Lower leg skin (tissue), 4 donors: ENCODE measurements around the gene SMIM1. TPM values are rescaled to one million over a fixed set of nuclear protein-coding genes. Genes with fewer than 3 reads are reported as not detected.

Source experiments
- DNase-seq, 2 donors: peaks; one replicate each; pipeline ENCODE4 v3.0.0-alpha.2; 2019; ENCODE audit warnings: low spot score in 2 of 2
- H3K4me3 ChIP-seq: fragments of 200-600 bp; sonication (generic); 2 replicates; pipeline ENCODE4 v1.5.1; 2017; ENCODE audit warnings: mild to moderate bottlenecking, low read depth; ENCODE audit not compliant: poor library complexity, severe bottlenecking
- CTCF ChIP-seq, 3 donors: fragments of 450-650 bp; IDR thresholded peaks; one replicate each; pipeline ENCODE4 v1.5.1; 2016; ENCODE audit warnings: antibody characterized with exemption in 3 of 3, mild to moderate bottlenecking in 3 of 3, moderate library complexity in 2 of 3
- POLR2A ChIP-seq, 2 donors: fragments of 450-650 bp; IDR thresholded peaks; one replicate each; pipeline ENCODE4 v1.6.1; 2016 to 2017; ENCODE audit warnings: antibody characterized with exemption in 2 of 2, mild to moderate bottlenecking in 1 of 2, moderate library complexity in 1 of 2
- WGBS, 2 donors: methylation state at CpG; one replicate each; pipeline ENCODE4 v1.1.5; 2018; 5-methylcytosine and 5-hydroxymethylcytosine counted together
- intact Hi-C: fragments of 100-400 bp; cut with DNase I; formaldehyde crosslinking; loops from one replicate; pipeline ENCODE4 v1.15.0; 2023; ENCODE audit warnings: low total_unique reads
- total RNA-seq, 4 donors: library from RNA; depleted of rRNA; stranded (reverse); fragments of >200 nt; gene quantifications; one replicate each; pipeline ENCODE4 v1.1.0, GENCODE V29; 2016

The SMIM1 gene
- total RNA-seq, 4 donors from 2014 or later = 1.6 to 8.7 (median 3.6) TPM

DNA sequence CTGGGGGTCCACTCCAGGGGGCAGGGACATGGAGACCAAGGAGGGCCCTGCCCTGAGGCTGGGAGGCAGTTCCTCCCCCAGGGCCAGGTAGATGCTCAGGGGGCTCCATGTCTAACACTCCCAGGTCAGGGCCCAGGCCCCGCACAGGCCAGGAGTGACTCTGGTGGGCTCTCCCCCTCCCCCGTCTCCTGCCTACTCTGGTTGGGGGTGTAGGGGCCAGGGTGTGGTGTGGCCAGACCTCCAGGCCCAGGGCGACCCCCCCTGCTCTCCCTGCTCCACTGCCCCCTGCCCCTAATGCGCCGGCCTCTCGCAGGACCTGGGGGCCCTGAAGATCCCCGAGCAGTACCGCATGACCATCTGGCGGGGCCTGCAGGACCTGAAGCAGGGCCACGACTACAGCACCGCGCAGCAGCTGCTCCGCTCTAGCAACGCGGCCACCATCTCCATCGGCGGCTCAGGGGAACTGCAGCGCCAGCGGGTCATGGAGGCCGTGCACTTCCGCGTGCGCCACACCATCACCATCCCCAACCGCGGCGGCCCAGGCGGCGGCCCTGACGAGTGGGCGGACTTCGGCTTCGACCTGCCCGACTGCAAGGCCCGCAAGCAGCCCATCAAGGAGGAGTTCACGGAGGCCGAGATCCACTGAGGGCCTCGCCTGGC is 40.0 kb upstream of the SMIM1 start:
- DNase-seq = no peak
- H3K4me3 ChIP-seq = no peak overlapping the region
- intact Hi-C loops = no loop called here
- 53 to 61% methylated on average over 26 to 37 of the region's 37 CpGs for WGBS, 2 donors
- no peak for TF ChIP-seq CTCF (IDR thresholded peaks at IDR 0.05)

- TF ChIP-seq POLR2A (IDR thresholded peaks at IDR 0.05) = no peak
- no peak for TF ChIP-seq CTCF (IDR thresholded peaks at IDR 0.05)
- DNase-seq = no peak
- H3K4me3 ChIP-seq = no peak overlapping the region
- 69 to 78% methylated on average over 17 to 27 of the region's 29 CpGs for WGBS, 2 donors
- intact Hi-C loops = no loop called here
These were observed 39.3 kb upstream of the SMIM1 start for GRCh38 chr1:3733094-3733882.

- 79 to 81% methylated on average over 15 of the region's 17 CpGs for WGBS, 2 donors
- no peak overlapping the region for H3K4me3 ChIP-seq
- TF ChIP-seq POLR2A (IDR thresholded peaks at IDR 0.05) (no peak), CTCF (IDR thresholded peaks at IDR 0.05) (no peak)
- intact Hi-C loops = no loop called here
- DNase-seq = no peak
These were observed 38.5 kb upstream of the SMIM1 start for GRCh38 chr1:3733883-3734589.

DNA sequence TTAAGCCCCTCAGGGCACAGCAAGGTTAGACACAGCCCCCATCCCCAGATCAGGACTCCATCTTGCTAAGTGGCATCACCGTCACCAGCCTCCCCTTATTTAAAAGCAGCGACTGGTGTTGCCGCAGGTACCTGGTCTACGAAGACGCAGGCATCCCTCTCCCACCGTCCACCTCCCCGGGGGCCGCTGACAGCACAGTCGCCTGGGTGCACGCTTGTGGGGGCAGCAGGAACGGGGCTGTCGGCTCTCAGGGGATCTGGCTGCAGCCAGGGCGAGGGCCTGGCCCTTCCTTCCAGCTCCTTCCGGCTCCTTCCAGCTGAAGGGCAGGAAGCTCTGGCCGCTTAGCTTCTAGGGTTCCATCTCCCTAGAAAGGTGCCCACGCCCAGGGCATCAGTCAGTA is 37.9 kb upstream of the SMIM1 start:
- no peak overlapping the region for H3K4me3 ChIP-seq
- intact Hi-C loops = no loop called here
- no peak for DNase-seq
- TF ChIP-seq CTCF (IDR thresholded peaks at IDR 0.05) (no peak), POLR2A (IDR thresholded peaks at IDR 0.05) (no peak)
- 93 to 95% methylated on average over 16 of the region's 16 CpGs for WGBS, 2 donors

DNA sequence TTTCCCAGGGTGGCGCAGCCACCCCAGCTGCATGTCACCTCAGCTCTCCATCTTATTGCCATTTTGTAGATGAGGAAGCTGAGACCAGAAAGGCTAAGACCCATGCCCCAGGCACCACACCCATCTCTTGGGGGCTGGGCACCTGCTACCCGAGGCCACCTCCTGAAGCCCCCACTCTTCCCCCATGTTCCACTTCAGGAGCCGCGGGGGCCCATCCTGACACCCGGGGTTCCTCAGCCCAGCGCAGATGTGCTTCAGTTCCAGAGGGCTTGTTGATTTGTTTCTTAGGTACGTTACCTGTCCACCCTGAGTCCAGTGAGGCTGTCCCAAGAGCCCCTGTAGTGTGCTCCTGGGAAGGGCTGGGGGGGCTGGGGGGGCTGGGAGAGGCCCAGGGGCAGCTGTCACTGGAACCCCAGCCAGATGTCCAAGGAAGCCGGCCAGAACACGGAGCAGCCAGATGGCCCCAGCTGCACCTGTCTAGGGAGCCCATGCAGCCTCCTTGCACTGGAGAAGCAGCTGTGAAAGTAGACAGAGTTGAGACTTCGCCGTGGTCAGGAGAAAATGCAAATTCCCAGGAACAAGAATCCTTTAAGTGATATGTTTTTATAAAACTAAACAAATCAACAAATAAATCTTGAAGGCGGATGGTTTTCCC is 37.4 kb upstream of the SMIM1 start:
- H3K4me3 ChIP-seq = no peak overlapping the region
- TF ChIP-seq POLR2A (IDR thresholded peaks at IDR 0.05) = no peak
- intact Hi-C loops = no loop called here
- no peak for DNase-seq
- WGBS, 2 donors = 80 to 86% methylated on average over 12 of the region's 12 CpGs

DNA sequence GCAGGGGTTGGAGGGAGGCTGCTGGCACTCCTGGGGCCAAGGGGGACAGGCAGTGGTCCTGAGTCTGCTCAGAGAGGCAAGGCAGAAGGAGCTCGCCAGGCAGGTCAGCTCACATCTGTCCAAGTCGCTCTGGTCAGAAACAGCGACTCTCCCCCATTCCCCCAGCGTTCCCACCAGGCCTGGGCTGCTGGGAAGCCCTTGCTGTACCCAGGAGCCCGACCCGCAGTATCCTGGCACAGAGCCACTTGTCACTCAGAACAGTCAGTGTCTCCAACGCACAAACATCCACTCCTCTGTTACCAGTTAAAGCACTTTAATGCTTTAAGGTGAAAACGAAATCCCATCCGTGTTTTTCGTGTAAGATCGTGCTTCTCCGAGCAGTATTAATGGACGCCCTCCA is 36.9 kb upstream of the SMIM1 start:
- WGBS, 2 donors = 76 to 80% methylated on average over 13 of the region's 13 CpGs
- no peak overlapping the region for H3K4me3 ChIP-seq
- no peak for TF ChIP-seq POLR2A (IDR thresholded peaks at IDR 0.05)
- no peak for TF ChIP-seq CTCF (IDR thresholded peaks at IDR 0.05)
- no peak for DNase-seq
- intact Hi-C loops = no loop called here
